CD4-positive, alpha-beta T cell treated with Interleukin-15 for 1 hour (primary cell): ENCODE results near the gene SPDYE18.
"Not testable (repeated sequence)": the region's sequence is repeated elsewhere in the genome, so short reads cannot be mapped to it uniquely, and the experiment has no call there.

Experiments used
- DNase-seq: peaks from one replicate; pipeline ENCODE4 v3.0.0-alpha.2; 2020

The SPDYE18 gene

GRCh38 chr7:77062557-77062956 lies at the start of gene SPDYE18:
TSS of gene SPDYE18 (minus strand) at chr7:77062558. CDS start at chr7:77060512, 2,046 bp downstream.
- not testable (repeated sequence) for DNase-seq

DNA sequence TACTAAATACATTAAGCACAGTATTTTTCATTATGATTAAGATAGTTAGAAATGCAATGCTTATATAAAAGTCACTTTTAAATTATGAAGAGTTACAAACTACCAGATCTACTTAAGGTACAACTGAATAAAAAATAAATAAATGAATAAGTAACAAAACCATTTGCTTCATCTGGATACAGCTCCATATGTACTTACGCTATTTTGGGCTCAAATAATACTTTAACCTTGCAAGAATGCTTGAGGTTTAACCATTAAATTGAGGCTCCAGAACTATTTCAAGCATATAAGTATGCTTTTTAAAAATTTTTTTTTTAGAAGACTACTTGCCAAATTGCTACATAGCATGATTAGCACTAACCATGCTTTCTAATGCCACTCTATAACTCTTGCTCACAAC lies 46.0 kb upstream of the SPDYE18 start:
- not testable (repeated sequence) for DNase-seq

GRCh38 chr7:77107659-77108058 lies 45.3 kb upstream of the SPDYE18 start:
- not testable (repeated sequence) for DNase-seq

GRCh38 chr7:77105904-77106303 lies 43.5 kb upstream of the SPDYE18 start:
- DNase-seq = not testable (repeated sequence)

DNA sequence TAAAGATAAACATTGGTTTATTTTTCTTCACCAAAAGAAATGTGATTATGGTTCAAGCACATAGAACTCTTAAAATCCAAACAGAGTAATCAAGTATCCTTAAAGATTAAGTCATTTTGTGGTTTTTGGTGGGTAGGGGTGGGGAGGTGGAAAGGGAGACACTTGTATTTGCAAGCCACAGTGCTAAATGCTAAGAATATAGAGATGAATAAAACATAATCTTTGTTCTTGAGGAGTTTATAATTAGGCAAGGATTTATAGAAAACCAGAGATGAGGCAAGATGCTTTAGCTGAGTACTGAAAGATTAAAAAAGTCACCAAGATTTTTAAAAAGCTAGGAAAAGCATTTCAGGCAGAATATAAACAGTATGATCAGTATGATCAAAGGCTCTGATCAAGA lies 40.3 kb upstream of the SPDYE18 start:
- DNase-seq = not testable (repeated sequence)

DNA sequence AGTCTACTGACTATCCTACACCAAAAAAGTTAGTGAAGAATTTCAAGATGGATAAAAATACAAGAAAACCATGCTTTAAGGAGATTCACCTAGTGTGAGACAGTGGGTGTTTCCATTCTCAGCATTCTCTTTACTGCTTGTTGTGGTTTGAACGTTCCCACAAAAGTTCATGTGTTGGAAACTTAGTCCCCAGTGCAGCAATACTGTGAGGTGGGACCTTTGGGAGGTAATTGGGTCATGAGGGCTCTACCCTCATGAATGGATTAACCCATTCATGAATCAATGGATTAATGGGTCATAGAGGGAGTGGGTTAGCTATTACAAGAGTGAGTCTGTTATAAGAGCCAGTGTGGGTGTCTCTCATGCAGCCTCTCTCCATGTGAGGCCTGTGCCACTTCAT lies 38.8 kb upstream of the SPDYE18 start:
- DNase-seq = not testable (repeated sequence)

- not testable (repeated sequence) for DNase-seq
Measured at GRCh38 chr7:77100501-77100900, 38.1 kb upstream of the SPDYE18 start.

GRCh38 chr7:77092301-77092700 lies 29.9 kb upstream of the SPDYE18 start:
- not testable (repeated sequence) for DNase-seq

DNA sequence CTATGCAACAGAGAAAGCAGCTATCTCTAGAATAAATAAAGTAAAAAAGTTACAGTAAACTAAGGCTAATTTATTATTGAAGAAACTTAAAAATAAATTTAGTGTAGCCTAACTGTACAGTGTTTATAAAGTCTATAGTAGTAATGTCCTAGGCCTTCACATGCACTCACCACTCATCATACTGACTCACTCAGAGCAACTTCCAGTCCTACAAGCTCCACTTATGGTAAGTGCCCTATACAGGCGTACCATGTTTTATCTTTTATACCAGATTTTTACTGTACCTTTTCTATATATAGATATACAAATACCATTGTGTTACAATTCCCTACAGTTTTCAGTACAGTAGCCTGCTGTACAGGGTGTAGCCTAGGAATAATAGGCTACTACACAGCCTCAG lies 19.8 kb upstream of the SPDYE18 start:
- DNase-seq = not testable (repeated sequence)

DNA sequence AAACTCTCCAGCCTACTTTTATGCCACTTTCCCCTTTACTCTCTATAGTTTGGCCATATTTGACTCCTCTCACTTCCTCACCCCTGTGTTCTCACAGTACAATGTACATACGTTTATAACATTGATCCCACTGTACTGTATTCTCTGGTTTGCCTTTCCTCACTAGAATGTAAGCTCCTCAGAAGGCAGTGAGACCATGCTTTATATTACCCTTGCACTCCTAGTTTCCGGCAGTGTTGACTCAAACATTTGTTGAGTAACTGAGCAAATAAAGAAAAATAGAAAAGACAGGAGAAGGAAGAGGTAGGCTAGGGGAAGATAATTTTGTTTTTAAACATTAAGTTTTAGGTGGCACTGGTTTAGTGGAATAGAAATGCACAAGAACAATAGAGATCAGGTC lies 17.9 kb upstream of the SPDYE18 start:
- DNase-seq = not testable (repeated sequence)

DNA sequence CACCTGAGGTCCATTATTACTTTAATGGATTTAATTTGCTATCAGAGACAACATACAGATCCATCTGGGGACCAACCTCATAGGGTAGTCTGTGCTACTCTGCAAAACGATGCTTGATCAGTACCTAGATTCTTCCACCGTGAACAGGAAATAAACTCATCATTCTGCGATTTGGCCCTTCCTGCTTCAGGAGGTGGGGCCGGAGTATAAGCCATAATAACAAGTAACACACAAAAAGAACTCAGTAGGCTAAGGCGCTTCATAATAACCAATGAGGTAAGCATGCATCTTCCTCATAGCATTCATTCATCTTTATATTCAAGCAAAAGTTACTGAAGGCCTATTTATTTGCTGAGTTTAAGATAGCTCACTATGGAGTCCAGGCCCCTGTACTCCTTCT lies 17.3 kb upstream of the SPDYE18 start:
- not testable (repeated sequence) for DNase-seq

DNA sequence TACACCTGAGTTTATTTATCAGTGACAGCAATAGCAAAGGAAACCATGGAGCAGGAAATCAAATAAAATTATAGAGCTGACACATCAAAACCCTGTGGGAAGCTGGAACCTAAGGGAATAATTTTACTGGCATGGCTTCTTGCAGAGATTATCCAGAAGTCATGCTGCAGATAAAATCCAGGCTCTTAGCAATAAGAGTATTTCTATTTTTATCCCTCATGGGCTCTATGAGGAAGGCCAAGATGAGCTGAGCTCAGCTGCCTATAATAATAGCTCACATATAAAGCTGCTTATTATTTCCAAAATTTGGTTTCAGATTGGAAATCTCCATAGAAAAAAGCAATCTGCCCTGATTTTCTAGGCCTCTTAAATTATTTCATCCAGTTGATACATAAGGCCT lies 16.8 kb upstream of the SPDYE18 start:
- not testable (repeated sequence) for DNase-seq

DNA sequence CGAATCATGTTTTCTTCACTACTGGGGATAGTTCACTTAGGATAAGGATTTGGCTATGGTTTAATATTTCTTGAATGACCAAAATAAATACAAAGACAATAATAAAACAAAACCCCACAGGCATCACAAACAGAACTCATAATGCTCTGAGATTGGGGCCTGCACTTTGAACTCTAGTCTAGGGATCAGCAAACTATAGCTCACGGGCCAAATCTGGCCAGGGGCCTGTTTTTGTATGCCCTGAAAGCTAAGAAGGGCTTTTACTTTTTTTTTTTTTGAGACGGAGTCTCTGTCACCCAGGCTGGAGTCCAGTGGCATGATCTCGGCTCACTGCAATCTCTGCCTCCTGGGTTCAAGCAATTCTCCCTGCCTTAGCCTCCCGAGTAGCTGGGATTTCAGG lies 14.7 kb upstream of the SPDYE18 start:
- DNase-seq = not testable (repeated sequence)

- DNase-seq = not testable (repeated sequence)
Measured at GRCh38 chr7:77074786-77075396, 12.5 kb upstream of the SPDYE18 start.

DNA sequence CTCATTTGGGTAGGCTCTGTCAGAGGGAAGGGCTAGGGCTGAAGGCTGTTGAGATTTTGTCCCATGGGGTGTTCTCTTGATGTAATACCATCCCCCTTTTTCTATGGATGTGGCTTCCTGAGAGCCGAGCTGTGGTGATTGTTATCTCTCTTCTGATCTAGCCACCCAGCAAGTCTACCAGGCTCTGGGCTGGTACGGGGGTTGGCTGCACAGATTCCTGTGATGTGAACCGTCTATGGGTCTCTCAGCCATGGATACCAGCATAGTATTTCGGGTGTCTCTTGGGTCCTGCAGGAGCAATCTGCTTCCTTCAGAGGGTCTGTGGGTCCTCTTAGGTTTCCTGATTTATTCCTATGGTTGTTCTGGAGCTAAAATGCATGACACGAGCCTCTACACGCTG lies 8.8 kb upstream of the SPDYE18 start:
- not testable (repeated sequence) for DNase-seq

DNA sequence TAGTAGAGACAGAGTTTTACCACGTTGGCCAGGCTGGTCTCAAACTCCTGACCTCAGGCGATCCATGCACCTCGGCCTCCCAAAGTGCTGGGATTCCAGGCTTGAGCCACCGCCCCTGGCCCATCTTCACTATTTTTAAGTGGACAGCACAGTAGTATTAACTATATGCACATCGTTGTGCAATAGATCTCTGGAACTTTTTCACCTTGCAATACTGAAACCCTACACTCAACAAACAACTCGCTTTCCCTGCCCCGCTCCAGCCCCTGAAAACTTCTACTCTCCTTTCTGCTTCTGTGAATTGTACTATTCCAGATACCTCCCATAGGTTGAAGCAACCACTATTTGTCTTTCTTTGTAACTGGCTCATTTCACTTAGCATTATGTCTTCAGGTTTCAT lies 3.5 kb upstream of the SPDYE18 start:
- DNase-seq = not testable (repeated sequence)

- DNase-seq = not testable (repeated sequence)
Measured at GRCh38 chr7:77063732-77064131, 1.4 kb upstream of the SPDYE18 start.

DNA sequence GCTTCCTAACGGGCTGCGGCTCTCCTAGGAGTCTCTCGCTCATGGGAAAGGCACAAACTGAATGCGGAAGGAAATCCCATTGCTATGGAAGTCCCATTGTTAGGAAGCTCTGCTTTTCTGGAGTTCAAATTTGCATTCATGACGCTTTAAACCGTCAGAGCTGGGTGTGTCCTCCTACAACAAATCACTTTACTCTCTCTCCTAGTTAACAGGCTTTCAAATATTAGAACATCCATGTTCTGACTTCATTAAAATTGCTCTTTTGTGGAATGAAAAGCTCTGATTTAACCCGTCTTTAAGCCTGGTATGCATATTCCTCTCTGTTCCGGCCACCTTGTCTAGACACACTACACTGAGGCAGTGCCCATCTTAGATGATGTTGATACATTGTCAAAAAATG lies 30.1 kb downstream of the SPDYE18 start, which contains the start of gene SPDYE17:
TSS of gene SPDYE17 (minus strand) at position 101 of the 400 bp plus-strand sequence. CDS start 1,791 bp downstream, outside the sequence.
- DNase-seq = not testable (repeated sequence)

DNA sequence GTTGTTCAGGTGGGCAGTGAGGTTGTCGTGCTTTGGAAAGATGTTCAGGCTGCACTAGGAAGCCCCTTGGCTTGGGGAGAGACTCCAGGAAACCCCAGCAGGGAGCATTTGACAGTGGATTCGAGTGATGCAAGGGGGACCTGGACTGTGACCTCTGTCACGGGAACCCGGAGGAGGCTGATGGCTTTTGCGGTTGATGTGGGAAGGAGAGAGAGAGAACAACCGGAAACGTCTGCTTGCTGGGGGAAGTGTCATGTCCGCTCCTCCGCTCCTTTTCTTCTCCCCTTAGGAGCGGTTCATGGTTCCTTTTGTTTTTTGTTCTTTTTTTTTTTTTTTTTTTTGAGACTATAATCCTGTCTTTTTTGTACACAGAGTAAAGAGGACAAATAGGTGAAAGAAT lies 36.0 kb downstream of the SPDYE18 start:
- DNase-seq = not testable (repeated sequence)

- DNase-seq = not testable (repeated sequence)
Measured at GRCh38 chr7:77010074-77010680, 52.2 kb downstream of the SPDYE18 start.

DNA sequence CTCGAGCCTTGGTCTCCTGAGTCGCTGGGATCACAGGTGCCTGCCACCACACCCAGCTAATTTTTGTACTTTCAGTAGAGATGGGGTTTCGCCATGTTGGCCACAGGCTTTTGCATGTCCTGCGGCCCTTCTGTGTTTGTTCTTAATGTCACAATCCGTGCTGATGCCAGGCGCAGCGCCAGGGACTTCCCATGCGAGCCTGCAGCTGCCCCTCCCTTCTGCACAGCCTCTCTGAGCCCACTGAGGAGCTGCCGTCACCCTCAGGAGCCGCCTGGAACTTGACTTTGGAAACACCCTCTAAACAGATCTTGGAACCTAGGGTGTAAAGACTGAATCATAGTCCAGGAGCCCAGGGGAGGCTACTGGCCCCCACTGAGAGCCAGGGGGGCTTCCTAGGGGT lies 54.4 kb downstream of the SPDYE18 start:
- not testable (repeated sequence) for DNase-seq

GRCh38 chr7:77006127-77007110 lies 55.9 kb downstream of the SPDYE18 start:
- DNase-seq = not testable (repeated sequence)

DNA sequence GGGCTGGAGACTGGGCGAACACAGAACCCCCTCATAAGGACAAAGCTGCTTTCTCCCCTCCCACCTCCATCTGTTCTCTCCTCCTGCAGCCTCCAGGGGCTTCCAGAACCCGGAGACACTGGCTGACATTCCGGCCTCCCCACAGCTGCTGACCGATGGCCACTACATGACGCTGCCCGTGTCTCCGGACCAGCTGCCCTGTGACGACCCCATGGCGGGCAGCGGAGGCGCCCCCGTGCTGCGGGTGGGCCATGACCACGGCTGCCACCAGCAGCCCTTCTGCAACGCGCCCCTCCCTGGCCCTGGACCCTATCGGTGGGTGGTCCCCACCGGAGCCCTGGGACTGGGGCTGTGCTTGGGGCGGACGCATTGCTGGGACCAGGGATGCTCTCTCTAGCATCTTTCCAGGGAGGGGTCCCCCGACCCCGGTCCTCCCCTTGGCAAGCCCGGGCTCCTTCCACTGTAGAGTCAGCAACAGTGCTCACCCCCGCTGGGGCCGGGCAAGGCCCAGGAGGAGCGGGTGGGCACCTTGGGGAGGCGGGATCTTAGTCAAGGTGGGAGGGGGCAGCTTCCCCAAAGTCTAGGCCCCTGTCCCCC lies 56.8 kb downstream of the SPDYE18 start:
- not testable (repeated sequence) for DNase-seq
